Stimulated activated CD4-positive, alpha-beta T cell treated with anti-CD3 and anti-CD28 coated beads, Interleukin-1b, Interleukin-23, amount 100 ng/mL, for 24 hours (primary cell): ENCODE data around the gene NEU1.
"Not testable (repeated sequence)": the region's sequence is repeated elsewhere in the genome, so short reads cannot be mapped to it uniquely, and the experiment has no call there.

Source experiments
- DNase-seq, 4 experiments: peaks; one replicate each; pipeline ENCODE4 v3.0.0-alpha.2; 2020; ENCODE audit warnings: low read depth in 4 of 4, low spot score in 1 of 4

The NEU1 gene

DNA sequence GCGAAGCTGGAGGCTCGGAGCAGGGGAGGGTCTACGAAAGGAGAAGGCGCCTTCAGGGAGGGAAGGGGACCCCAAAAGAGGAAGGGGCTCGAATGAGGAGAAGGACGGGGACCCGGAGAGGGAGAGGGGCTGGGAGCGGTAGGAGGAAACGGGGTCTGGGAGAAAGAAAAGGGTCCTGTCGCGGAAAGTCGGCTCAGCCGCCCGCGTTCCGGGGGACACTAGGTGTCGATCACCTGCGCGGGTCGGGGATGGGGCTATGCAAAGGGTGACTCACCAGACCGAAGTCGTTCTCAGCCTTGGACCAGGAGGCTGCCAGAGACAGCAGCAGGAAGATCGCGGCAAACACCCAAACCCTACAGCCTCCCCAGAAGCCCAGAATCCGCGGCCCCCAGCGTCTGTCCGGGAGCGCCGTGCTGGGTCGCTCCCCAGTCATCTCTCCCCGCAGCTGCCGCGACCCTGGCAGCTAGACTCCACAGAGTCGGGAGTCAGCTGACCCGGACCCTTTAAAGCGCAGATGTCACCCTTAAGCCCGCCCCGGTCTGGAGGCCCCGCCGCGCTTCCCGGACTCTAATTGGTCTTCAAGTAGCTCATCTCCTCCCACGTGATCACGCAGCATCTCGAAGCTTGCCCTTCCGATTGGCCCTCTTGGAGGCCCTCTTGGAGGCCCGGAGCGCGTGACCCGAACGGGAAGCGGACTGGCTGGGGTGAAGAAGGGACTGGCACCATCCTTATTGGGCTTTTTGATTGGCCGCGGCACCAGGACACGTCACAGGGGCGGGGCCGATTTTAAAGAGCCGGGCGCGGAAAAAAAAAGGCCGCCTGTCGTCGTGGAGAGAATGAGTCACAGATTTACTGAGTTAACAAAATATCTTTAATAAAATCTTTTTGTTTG, at the start of gene NEU1:
Gene NEU1 (minus strand): TSS at position 478 of the 892 bp plus-strand sequence. CDS start 45 bp downstream, at position 433.
- DNase-seq = peak; percentile 92 to 98 (median 98)

DNA sequence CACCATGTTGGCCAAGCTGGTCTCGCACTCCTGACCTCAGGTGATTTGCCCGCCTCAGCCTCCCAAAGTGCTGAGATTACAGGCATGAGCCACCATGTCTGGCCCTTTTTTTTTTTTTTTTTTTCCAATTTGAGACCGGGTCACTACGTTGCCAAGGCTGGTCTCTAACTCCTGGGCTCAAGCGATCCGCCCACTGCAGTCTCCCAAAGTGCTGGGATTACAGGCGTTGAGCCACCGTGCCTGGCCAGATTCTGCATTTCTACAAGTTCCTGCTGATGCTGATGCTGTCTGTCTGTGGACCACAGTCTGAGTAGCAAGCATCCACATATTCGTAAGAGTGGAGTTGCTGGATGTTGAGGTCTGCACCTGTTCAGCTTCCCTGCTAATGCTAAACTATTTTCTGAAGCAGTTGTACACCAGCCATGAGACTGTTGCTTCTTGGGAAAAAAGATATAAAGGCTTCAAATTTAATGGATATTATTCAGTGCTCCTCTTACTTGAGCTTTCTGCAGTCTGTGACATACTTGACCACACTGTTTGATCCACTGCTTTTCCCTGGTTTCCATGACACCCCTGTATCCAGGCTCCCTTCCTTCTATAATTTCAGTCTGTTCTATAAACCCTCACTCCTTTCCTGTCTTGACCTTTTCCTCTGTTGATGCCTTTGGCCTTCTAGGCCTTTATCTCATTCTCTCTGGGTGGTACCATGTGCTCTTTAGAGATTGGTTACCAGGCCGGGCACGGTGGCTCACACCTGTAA, 49.4 kb upstream of the NEU1 start:
- DNase-seq = no peak

DNA sequence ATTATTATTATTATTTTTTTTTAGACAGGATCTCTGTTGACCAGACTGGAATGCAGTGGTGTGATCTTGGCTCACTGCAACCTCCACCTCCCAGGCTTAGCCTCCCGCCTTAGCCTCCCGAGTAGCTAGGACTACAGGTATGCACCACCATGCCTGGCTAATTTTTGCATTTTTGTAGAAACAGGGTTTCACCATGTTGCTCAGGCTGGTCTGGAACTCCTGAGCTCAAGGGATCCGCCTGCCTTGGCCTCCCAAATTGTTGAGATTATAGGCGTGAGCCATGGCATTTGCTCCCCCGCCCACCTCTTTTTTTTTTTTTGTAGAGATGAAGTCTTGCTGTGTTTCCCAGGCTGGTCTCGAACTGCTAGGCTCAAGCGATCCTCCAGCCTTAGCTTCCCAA, 46.7 kb upstream of the NEU1 start:
- not testable (repeated sequence) for DNase-seq

- no peak for DNase-seq
Observed at GRCh38 chr6:31908791-31909190, 46.2 kb upstream of the NEU1 start.

DNA sequence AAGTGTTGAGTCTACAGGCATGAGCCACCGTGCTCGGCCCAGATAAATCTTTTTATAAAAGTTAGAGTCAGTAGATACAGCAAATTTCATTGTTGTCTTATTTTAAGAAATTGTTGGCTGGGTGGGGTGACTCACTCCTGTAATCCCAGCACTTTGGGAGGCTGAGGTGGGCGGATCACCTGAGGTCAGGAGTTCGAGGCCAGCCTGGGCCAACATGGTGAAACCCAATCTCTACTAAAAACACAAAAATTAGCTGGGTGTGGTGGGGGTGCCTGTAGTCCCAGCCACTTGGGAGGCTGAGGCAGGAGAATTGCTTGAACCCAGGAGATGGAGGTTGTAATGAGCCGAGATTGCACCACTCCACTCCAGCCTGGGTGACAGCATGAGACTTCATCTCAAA, 45.6 kb upstream of the NEU1 start:
- not testable (repeated sequence) for DNase-seq

DNA sequence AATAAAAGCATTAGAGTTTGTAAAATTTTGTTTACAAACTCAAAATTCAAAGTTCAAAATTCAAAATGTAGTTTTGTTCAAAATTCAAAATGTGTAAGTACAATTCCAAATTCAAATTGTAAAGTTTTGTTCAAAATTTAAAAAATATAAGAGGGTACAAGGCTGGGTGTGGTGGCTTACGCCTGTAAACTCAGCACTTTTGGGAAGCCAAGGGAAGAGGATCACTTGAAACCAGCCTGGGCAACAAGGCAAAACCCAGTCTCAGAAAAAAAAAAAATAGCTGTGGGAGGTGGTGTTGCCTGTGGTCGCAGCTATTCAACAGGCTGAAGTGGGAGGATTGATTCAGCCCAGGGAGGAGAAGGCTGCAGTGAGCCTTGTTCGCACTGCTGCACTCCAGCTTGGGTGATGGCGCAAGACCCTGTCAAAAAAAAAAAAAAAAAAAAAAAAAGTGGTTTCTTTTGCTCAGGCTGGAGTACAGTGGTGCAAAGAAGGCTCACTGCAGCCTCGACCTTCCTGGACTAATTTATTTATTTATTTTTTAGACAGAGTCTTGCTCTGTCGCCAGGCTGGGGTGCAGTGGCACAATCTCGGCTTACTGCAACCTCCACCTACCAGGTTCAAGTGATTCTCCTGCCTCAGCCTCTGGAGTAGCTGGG, 44.7 kb upstream of the NEU1 start:
- no peak for DNase-seq

GRCh38 chr6:31906727-31907126, 44.1 kb upstream of the NEU1 start:
- not testable (repeated sequence) for DNase-seq

- DNase-seq = no peak
Observed at GRCh38 chr6:31906122-31906521, 43.5 kb upstream of the NEU1 start.

- no peak for DNase-seq
Observed at GRCh38 chr6:31905041-31905440, 42.4 kb upstream of the NEU1 start.

DNA sequence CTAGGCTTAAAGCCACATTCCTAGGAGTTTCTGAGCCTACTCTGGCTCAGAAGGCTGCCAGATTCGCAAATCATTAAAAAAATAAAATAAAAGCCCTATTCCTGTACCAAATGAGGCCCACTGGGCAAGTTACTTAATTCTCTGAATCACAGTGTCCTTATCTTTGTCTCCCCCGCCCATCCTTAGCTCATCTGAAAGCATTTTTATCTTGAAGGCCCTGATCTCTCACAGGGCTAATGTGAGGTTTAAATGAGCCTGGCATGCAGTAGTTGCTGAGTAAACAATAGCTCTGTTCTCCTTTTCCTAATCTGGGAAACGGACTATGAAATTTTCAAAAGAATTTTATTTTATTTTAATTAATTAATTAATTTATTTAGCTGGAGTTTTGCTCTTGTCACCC, 41.3 kb upstream of the NEU1 start:
- no peak for DNase-seq

- DNase-seq = peak; percentile 55 to 84 (median 72)
Observed at GRCh38 chr6:31901953-31902643, 39.5 kb upstream of the NEU1 start, which contains the start of gene ZBTB12. Gene ZBTB12 (minus strand): TSS chr6:31902086. CDS start chr6:31901305, 781 bp downstream.

DNA sequence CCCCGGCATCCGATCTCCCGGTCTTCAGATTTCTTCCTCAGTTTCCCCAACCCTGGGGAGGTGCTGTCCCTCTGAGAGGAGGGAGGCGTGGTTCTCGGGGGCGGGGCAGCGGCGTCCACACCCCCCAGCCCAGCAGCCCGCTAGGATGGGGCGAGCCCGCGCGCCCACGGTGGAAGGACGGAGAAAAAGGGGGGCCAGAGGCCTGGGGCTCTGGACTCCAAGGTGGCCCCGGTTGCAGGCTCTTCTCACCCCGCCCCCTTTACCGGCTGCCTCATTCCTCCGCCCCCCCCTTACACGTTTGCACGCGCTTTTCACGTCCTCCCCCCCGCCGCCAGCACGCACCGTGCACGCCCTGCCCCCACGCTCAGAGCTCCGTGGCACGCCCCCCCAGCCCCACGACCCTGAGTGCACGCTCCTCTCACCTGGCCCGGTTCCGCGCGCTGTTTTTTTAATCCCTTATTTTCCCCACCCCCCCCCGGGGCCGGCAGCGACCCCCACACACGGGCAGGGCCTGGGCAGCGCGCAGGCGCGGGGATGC, 38.9 kb upstream of the NEU1 start:
- DNase-seq = peak; percentile 42 to 57 (median 50)

GRCh38 chr6:31900917-31901414, 38.3 kb upstream of the NEU1 start:
- DNase-seq = no peak

DNA sequence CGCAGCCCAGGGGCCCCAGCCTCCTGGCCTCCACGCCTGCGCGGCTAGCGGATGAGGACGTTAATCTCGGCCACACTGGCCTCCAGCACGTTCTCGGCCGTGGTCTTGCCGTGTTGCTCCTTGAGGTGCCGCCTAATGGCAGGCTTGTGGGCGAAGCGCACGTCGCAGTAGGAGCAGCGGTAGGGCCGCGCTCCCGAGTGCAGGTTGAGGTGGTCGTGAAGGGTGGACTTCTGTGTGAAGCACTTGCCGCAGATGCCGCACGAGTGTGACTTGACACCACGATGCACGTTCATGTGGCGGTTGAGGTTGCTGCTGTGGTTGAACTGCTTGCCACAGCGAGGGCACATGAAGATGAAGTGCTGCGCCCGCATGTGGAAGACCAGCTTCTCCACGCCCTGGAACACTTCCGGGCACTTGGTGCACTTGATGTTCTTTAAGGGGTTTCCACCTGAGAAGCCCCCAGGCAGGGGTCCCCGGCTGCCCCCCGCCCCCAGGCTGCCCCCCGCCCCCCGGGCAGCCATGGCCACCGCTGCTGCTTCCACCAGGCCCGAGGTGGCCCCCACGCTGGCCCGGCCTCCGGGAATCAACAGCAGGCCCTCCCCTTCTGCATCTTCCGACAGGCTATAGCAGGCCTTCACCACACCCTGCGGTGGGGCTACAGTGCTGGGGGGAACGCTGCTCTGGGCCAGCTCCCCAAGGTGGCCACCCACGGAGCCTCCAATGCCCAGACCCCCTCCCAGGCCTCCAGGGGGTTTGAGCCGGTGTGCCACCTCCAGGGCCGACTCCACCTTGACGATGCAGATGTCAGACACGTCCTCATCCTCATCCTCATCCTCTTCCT, 37.5 kb upstream of the NEU1 start:
- no peak for DNase-seq

DNA sequence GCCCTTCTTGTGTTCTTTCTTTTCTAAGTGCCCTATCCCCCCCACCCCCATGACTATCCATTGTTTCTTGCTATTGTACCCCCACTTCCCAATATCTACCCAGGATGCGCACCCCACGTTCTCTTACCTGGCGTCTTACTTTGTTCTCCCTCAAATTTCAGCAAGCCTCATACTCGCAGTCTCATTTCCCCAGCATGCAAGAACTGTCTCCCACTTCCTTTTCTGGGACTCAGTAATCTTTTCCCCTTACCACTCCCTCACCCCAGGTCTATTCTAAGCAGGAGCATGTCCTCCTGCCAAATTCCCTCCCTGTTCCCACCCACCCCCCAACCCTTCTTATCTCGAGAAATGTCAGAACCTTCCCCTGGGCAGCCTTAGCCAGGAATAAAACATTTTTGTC, 36.6 kb upstream of the NEU1 start:
- DNase-seq = no peak

GRCh38 chr6:31898383-31899011, 35.9 kb upstream of the NEU1 start:
- DNase-seq = no peak

DNA sequence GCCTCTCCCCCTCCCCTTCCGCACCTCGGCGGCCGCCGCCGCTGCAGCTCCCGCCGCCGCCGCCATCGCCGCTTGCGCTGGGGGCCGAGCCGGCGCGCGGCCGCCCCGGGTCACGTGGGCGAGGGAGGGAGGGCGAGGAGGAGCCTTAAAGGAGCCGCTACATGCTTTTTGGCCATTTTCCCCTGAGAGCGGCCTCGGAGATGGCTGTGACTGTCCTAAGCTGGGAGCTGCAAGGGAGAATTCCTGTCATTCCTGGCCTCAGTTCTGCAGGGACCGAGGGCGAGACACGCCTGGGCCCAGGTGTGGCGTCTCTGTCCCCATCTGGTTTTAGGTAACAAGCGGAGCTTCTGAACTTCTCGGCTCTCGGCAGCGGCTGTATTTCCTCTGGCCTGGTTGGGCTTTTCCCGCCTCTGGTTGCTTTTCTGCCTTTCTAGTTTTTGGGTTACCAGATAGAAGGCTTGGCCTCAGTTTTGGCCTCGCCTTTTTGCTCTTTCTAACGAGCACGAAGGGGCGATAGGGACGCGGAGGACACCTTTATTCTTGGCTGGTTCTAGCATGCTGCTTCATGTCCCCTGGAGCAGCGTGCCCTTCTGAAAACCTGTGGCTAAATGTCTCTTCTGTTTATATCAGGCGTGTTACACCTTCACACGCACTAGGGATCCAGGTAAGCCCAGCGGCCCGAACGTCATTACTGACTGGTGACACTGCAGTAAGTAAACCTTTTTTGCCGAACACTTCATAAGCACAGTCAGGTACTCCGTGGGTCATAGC, 35.2 kb upstream of the NEU1 start, which contains the start of gene EHMT2:
Gene EHMT2 (minus strand): TSS at position 87 of the 771 bp plus-strand sequence. CDS start 21 bp downstream, at position 66.
- peak; percentile 67 to 82 (median 73) for DNase-seq
